HG02938 (cell line): ENCODE data around the gene INO80D.
"Not testable (repeated sequence)": the region's sequence is repeated elsewhere in the genome, so short reads cannot be mapped to it uniquely, and the experiment has no call there.

Source experiments
- ATAC-seq: cut with Tn5 transposase; IDR thresholded peaks from one replicate; pipeline ENCODE4 v1.9.1; 2021; ENCODE audit warnings: mild to moderate bottlenecking, moderate library complexity; ENCODE audit not compliant: unreplicated experiment

Gene INO80D

DNA sequence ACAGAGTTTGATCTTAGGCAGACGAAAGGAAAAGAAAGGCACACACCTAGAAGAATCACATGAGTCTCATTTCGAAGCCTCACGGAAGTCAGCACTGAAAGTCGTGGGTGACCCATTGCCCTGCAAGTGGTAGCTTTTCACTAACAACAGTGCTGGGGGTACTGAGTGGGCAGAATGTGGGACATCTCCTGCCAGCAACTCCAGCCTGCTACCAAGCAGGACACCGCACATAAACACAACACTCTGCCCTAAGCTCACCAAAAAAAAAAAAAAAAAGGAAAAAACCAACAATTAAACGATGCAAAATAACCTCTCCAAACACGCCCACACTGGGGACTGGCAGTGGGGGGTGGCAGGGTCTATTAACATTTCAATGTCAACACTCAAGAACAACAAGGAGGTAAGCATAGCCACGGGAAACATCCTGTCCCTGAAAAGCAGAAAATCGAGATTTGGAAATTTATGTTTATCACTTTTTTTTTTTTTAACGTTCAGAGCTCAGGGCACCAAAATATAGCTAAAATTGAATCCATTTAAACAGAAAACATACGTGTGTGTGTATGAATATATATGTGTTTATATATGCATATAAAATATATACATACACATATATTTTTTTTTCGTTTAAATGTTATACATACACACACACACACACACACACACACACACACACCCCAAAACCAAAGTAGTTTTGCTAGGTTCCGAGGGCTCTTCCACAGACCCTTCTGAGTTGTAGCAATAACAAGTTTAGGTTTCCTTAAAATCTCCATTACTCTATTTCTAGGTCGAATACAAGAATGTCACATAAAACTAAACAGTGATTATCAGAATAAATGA is 2.2 kb downstream of the INO80D start:
- no peak for ATAC-seq

DNA sequence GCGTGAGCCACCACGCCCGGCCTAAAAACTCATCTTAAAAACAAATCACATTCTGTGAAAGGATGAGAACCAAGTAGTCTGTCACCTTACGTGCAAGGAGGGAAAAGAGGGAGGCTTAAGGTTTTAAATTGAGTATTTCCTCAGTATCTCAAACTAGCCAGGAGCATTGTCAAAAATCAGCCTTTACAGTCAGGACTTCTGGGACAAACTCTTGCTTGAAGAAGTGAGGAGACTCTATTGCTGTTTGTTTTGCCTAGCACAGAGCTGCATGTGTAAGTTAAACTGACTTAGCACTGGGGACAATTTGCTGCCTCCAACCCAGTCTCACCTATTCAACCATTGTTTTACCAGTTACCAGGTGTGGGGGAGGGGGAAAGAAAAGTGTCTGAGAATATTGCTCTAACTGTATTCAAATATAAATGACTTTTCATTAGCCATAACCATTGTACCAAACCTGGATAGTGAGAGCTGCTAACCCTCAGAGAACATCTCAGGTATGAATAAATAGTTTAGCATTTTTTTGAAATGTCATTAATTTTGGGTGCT is 3.6 kb downstream of the INO80D start:
- no peak for ATAC-seq

DNA sequence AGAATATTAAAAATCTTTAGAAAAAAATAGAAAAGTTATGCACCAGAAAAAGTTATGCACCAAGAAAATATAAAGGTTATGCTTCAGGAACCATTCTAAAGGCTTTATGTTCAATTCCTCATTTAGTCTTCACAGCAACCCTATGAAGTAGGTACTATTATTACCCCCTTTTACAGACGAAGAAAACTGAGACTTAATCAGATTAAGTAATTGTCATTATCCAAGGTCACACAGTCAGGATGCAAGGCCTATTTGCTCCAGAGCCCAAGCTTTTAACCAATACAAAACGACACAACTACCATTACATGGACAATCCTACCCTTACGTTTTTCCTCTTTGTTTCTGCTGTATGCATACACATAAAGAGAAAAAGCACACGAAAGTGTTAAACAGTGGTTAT is 5.0 kb downstream of the INO80D start:
- ATAC-seq = no peak

DNA sequence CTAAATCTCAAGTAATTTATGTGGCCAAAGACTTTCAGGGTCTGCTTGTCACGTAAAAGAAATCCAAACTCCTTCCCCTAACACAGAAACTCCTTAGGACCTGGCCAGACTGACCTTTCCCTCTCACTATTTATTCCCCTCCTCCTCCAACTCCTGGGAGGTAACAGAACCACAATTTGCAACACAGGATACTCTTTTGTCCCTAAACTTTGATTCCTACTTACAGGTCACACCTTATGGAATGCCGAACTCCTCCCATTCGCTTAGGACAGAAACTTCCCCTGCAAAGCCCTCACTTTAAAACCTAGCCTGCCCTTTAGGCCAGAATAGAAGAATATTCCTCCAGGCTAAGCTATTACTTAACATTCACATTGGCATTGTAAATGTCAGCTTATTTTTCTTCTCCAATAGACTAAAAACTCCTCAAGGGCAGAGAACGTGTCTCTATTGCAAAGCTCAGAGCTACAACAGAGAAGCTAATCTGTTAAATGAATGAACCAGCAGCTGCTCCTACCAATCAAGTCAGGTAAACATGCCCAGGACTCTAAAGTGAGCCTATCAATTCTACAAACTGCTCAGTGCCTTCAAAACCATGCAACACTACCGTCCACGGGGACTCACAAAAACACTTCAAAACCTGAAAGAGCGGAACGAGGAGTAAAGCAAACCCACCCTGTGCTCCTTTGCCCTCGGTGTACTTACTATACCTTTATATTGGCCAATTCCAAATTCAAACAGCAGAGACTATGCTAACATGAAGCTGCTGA is 6.1 kb downstream of the INO80D start:
- no peak for ATAC-seq

DNA sequence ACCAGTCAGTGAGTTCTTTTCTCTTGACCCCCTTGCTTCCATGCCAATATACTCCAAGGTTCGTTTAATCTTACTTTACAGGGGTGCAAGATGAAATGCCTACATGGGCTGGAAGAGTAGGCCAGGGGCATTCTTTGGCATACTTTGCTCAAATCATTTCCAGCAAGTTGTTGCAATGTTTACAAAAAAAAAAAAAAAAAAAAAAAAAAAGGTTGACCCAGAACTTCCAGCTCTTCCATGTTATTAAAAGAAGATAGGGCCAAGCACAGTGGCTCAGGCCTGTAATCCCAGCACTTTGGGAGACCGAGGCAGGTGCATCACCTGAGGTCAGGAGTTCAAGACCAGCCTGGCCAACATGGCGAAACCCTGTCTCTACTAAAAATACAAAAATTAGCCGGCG is 8.1 kb downstream of the INO80D start:
- not testable (repeated sequence) for ATAC-seq

- ATAC-seq = no peak
Measured at GRCh38 chr2:206075113-206075512, 10.9 kb downstream of the INO80D start.

DNA sequence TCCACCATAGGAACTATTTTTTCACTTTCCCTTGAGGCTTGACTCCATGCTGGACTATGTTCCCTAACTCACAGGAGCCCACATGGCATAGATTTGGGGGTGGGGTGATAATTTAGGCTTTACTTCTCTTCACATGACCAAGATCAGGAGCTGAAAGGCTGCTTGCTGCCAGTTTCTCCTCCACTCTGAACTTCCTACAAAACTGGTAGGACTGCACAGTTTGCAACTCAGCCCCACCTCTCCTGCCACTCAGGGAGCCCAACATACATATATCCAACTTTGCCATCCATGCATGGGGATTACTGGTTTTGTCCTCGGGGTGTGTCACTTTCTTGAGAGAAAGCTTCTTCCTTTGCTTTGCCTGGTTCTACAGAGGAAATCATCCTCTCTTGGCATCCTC is 14.2 kb downstream of the INO80D start:
- ATAC-seq = no peak

- no peak for ATAC-seq
Measured at GRCh38 chr2:206069417-206069816, 16.6 kb downstream of the INO80D start.

DNA sequence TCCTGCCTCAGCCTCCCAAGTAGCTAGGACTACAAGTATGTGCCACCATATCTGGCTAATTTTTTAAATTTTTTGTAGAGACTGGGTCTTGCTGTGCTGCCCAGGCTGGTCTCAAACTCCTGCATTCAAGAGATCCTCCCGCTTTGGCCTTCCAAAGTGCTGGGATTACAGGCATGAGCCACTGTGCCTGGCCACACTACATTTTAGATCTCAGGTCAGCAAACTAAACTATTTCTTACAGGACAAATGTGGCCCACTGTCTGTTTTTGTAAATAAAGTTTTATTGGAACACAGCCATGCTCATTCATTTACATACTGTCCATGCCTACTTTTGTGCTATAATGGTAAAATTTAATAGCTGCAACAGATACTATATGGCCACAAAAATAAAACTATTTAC is 17.8 kb downstream of the INO80D start:
- no peak for ATAC-seq

- ATAC-seq = no peak
Measured at GRCh38 chr2:206064077-206064476, 21.9 kb downstream of the INO80D start.

- ATAC-seq = peak; percentile 52
Measured at GRCh38 chr2:206063635-206064034, 22.3 kb downstream of the INO80D start.

GRCh38 chr2:206062724-206063123 is 23.2 kb downstream of the INO80D start:
- ATAC-seq = no peak

GRCh38 chr2:206056286-206056685 is 29.7 kb downstream of the INO80D start:
- no peak for ATAC-seq

- no peak for ATAC-seq
Measured at GRCh38 chr2:206054952-206055351, 31.0 kb downstream of the INO80D start.

- no peak for ATAC-seq
Measured at GRCh38 chr2:206051912-206052311, 34.1 kb downstream of the INO80D start.

GRCh38 chr2:206049392-206049791 is 36.6 kb downstream of the INO80D start:
- no peak for ATAC-seq

- no peak for ATAC-seq
Measured at GRCh38 chr2:206045251-206045650, 40.7 kb downstream of the INO80D start.

DNA sequence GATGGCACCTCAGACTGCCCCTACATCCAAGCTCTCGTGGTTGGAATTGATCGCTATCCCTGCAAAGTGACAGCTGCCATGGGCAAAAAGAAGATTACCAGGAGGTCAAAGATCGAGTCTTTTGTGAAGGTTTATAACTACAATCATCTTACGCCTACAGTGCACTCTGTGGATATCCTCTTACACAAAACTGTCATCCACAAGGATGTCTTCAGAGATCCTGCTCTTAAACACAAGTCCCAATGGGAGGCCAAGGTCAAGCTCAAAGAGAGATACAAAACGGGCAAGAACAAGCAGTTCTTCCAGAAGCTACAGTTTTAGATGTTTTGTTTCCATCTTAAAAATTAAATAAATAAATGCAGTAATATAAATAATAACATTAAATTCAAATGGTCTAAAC is 45.4 kb downstream of the INO80D start:
- ATAC-seq = no peak

DNA sequence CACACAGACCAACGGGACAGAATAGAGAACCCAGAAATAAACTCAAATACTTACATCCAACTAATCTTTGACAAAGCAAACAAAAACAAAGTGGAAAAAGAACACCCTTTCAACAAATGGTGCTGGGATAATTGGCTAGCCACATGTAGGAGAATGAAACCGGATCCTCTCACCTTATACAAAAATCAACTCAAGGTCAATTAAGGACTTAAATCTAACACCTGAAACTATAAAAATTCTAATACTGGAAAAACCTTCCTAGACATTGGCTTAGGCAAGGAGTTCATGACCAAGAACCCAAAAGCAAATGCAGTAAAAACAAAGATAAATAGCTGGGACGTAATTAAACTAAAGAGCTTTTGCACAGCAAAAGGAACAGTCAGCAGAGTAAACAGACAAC is 50.6 kb downstream of the INO80D start:
- not testable (repeated sequence) for ATAC-seq

DNA sequence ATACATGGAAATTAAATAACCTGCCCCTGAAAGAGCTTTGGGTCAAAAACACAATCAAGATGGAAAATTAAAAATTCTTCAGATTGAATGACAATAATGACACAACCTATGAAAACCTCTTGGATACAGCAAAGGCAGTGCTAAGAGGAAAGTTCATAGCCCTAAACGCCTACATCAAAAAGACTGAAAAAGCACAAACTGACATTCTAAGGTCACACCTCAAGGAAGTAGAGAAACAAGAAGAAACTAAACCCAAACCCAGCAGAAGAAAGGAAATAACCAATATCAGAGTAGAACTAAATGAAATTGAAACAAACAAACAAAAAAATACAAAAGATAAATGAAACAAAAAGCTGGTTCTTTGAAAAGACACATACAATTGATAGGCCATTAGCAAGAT is 52.5 kb downstream of the INO80D start:
- not testable (repeated sequence) for ATAC-seq

- ATAC-seq = no peak
Measured at GRCh38 chr2:206031950-206032567, 53.9 kb downstream of the INO80D start.
